BE2C (cell line): ENCODE measurements around the gene LAPTM5.

ENCODE experiments used
- DNase-seq: peaks from one replicate; pipeline ENCODE4 v3.0.0-alpha.2; 2020
- H3K27me3 ChIP-seq: fragments of 250-450 bp; sonication (Bioruptor Pico); 2 replicates; pipeline ENCODE4 v1.5.1; 2020; ENCODE audit warnings: mild to moderate bottlenecking
- H3K36me3 ChIP-seq: fragments of 250-450 bp; sonication (Bioruptor Pico); 2 replicates; pipeline ENCODE4 v1.5.1; 2020; ENCODE audit warnings: mild to moderate bottlenecking
- H3K4me1 ChIP-seq: fragments of 250-450 bp; sonication (Bioruptor Pico); 2 replicates; pipeline ENCODE4 v1.5.1; 2020
- H3K4me3 ChIP-seq: 2 replicates; pipeline ENCODE4 v1.5.1; 2011; ENCODE audit warnings: low read depth, low read length
- H3K9me3 ChIP-seq: fragments of 250-450 bp; sonication (Bioruptor Pico); 2 replicates; pipeline ENCODE4 v1.5.1; 2020
- CTCF ChIP-seq: IDR thresholded peaks from 2 replicates; pipeline ENCODE4 v1.5.1; 2012; ENCODE audit warnings: mild to moderate bottlenecking, low read depth, low read length

The LAPTM5 gene

GRCh38 chr1:30696831-30697230 is 60.7 kb downstream of the LAPTM5 start:
- Histone ChIP-seq H3K4me3 (no peak overlapping the region), H3K4me1 (no peaks in the 10 kb centered on the region; the same call in 1 of the 2 replicates), H3K36me3 (no peaks in the 10 kb centered on the region), H3K27me3 (no peaks in the 10 kb centered on the region), H3K9me3 (no peaks in the 10 kb centered on the region)
- TF ChIP-seq CTCF, result no peak
- no peak for DNase-seq

- H3K27me3 ChIP-seq, result no peaks in the 10 kb centered on the region
- H3K4me3 ChIP-seq, result no peak overlapping the region
- no peaks in the 10 kb centered on the region for H3K9me3 ChIP-seq
- no peak for TF ChIP-seq CTCF
- peaks cover under 1% of the 10 kb centered on the region; the same call in 1 of the 2 replicates for H3K4me1 ChIP-seq
- DNase-seq, result no peak
- no peaks in the 10 kb centered on the region for H3K36me3 ChIP-seq
Observed at GRCh38 chr1:30695439-30695841, 62.1 kb downstream of the LAPTM5 start.

- no peak for TF ChIP-seq CTCF
- no peaks in the 10 kb centered on the region for H3K9me3 ChIP-seq
- H3K27me3 ChIP-seq, result no peaks in the 10 kb centered on the region
Observed at GRCh38 chr1:30694280-30695175, 63.0 kb downstream of the LAPTM5 start.

GRCh38 chr1:30693822-30694221 is 63.8 kb downstream of the LAPTM5 start:
- Histone ChIP-seq H3K9me3 (no peaks in the 10 kb centered on the region), H3K36me3 (no peaks in the 10 kb centered on the region), H3K4me3 (no peak overlapping the region), H3K4me1 (peaks cover 7% of the 10 kb centered on the region; the same call in 1 of the 2 replicates), H3K27me3 (no peaks in the 10 kb centered on the region)
- TF ChIP-seq CTCF, result no peak
- no peak for DNase-seq

More at GRCh38 chr1:30694280-30695175, 63.0 kb downstream of the LAPTM5 start:
- peaks cover 4% of the 10 kb centered on the region; the same call in 1 of the 2 replicates for H3K4me1 ChIP-seq
- H3K4me3 ChIP-seq, result no peak overlapping the region
- DNase-seq, result no peak
- H3K36me3 ChIP-seq, result no peaks in the 10 kb centered on the region

GRCh38 chr1:30693366-30693765 is 64.2 kb downstream of the LAPTM5 start:
- H3K9me3 ChIP-seq, result no peaks in the 10 kb centered on the region
- H3K27me3 ChIP-seq, result no peaks in the 10 kb centered on the region
- peaks cover 7% of the 10 kb centered on the region; the same call in 1 of the 2 replicates for H3K4me1 ChIP-seq
- TF ChIP-seq CTCF, result no peak
- no peak overlapping the region for H3K4me3 ChIP-seq
- DNase-seq, result no peak
- no peaks in the 10 kb centered on the region for H3K36me3 ChIP-seq

- Histone ChIP-seq H3K4me1 (peaks cover 7% of the 10 kb centered on the region; the same call in 1 of the 2 replicates), H3K27me3 (no peaks in the 10 kb centered on the region), H3K9me3 (no peaks in the 10 kb centered on the region), H3K36me3 (no peaks in the 10 kb centered on the region), H3K4me3 (no peak overlapping the region)
- no peak for TF ChIP-seq CTCF
- DNase-seq, result no peak
Observed at GRCh38 chr1:30692948-30693301, 64.6 kb downstream of the LAPTM5 start.
